Amygdala (tissue), 56 donors: ENCODE results near the gene KCNJ18.
"Not testable (repeated sequence)": the region's sequence is repeated elsewhere in the genome, so short reads cannot be mapped to it uniquely, and the experiment has no call there.

Source experiments
- DNase-seq, 56 donors: peaks; one replicate each; lab custom pipeline; 2025; lab: John Stamatoyannopoulos, UW

KCNJ18 gene

DNA sequence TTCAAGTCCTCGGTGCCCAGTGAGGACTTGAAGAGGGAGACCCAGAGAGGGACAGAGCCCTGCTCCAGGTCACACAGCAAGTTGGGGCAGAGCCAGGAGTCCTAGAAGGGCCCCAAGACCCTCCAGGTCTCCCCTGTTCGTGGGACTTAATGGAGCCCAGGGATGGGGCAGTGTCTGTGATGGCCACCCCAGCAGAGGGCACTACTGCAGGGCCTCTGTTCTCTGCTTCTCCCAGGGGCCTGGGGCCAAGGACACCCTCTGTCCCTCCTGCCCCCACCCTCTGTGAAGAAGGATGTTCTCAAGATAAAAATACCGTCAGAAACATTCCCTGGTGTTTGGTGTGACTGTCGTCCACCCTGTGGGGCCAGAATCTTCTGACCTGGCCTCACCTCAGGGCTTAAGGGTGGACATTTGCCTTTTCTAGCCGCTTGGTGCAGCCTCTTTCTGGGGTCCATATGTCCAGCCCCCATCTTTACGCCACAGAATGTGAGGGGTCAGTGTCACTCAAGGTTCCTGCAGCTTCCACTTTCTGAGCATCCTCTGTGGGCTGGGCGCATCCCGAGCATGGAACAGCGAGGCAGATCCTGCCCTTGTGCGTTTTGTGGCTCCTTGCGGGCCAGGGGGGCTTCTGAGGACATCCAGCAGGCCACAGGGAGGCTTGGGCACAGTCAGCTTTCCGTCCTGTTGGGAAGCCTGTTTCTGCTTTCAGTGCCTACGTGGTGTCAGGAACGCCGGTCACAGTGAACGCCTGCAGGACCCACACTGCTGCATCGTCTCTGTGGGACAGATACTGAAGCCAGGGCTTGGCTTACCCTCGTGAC is at the start of gene KCNJ18:
KCNJ18 (plus strand) TSS at position 641 of the 821 bp plus-strand sequence. CDS start 10,264 bp downstream, outside the sequence.
- DNase-seq: not testable (repeated sequence)

DNA sequence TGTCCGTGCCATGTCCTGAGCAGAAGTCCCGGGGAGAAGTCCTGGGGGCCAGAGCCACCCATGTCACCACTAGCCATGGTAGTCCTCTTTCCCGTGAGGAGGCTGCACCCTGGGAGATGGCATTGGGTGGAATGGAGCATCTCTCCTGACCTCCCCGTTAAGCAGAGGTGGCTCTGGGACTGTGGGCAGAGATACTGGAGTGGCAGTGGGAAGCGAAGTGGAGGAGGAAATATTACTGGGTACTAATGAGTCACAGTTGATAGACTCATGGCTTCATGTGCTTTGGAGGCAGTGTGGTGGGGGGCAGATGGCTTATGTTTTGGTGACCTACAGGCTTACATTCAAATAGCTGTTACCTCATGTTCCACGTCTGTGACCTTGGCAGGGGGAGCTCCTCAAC is 44.2 kb upstream of the KCNJ18 start:
- not testable (repeated sequence) for DNase-seq

DNA sequence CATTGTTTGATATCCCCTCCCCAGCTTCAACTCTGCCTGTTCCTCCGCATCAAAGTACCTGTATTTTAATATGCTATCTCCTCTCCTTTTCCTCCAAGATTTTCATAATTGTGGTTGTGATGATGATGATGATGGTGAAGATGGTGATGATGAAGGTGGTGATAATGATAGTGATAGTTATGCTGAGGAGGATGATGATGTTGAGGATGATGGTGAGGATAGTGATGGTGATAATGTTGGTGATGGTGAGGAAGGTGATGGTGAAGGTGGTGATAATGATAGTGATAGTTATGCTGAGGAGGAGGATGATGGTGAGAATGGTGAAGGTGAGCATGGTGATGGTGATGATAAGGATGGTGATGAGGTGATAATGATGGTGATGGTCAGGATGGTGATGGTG is 42.3 kb upstream of the KCNJ18 start:
- DNase-seq: not testable (repeated sequence)

DNA sequence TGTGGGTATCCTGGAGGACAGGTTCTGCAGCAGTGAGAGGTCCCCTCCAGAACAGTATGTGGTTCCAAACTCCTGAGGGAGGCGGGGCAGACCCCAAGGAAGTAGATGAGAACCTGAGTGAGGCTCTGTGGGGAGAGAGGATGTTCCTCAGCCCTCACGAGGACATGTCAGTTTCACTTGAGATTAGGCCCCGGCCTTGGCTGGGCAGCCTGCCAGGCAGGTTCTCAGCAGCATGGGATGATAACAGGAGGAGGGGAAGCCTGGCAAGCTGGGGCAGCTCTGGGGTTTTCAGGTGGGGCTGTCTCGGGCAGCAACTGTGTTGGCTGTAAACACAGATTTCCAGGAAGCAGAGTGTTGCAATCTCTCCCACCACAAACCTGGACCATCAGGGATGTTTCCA is 40.3 kb upstream of the KCNJ18 start:
- DNase-seq: not testable (repeated sequence)

DNA sequence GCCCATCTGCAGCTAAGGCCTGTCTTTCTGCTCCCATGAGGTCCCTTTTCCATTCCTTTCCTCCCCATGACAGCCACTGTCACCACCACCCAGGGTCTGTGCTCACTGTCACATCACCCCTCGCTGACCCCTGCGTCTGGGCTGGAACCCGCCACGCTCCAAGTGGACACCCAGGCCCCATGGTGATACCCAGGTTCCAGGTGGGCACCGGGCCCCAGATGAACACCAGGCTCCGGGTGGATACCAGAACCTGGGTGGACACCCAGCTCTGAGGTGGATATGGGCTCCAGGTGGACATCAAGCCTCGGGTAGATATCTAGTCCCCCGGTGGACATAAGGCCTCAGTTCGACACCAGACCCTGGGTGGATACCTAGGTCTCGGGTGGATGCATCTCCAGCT is 39.1 kb upstream of the KCNJ18 start:
- DNase-seq: not testable (repeated sequence)

DNA sequence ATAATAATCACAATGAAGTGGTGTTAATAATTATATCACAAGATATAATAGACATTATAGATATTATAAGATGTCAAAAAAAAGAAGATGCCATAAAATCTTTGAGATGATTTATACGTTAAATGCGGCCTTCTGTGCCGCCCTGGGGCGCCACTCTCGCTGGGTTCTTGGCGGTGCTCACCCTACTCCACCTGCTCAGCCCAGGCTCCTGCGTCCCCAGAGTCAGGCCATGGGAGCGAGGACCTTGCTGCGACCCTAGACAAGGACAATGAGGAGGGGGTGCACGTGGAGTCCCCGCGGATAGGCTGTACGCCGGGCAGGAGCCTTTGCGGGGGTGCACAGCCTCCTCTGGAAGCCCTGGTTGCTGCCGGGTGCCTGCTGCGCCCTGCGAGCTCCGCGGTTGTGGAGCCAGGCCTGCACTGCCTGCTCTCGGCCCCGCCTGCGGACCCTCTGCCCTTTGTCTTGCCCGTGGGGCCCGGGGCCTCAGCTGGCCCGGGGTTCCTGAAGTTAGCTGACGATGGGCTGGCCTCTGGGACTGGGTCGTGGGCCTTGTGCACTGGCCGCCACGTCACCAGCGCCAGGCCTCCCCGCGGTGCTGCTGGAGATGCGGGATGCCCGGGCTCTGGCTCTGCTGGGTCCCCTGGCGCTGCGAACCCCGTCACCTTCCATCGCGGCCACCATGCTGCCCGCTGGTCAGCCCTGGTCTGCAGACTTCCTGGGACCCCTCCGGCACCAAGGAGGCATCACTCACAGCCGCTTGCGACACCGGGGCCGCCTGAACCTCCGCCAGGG is 35.6 kb upstream of the KCNJ18 start:
- not testable (repeated sequence) for DNase-seq

DNA sequence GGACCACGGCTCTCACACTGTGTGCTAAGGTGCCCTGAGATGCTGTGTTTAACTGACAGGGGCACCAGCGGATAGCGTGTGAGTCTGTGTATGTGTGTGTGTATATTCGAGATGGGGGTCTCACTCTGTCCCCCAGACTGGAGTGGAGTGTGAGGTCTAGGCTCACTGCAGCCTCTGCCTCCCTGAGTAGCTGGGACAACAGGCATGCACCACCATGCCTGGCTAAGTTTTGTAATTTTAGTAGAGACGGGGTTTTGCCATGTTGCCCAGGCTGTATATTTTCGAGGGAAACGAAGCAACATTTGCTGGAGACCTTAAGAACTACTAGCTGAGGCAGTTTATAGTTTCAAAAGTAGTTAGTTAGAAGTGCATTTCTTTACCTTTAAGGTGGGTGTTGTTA is 32.7 kb upstream of the KCNJ18 start:
- DNase-seq: not testable (repeated sequence)

DNA sequence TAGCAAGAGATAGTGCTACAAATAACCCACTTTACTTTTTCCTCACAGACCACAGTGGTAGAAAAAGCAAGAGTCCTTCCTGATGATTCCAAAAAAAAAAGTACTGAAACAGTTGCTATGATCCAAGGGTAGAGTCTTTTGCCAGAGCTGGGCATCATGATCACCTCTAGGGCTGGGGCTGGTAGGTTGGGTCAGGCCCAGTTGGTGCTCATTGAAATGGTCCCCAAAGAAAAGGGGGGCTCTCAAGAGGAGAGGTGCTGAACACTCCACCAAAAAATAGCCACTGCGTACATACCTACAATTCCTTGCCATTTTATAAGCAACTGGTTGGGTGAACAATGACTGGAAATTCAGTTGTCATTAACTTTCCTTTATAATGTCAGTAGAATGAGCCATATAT is 30.9 kb upstream of the KCNJ18 start:
- DNase-seq: not testable (repeated sequence)

DNA sequence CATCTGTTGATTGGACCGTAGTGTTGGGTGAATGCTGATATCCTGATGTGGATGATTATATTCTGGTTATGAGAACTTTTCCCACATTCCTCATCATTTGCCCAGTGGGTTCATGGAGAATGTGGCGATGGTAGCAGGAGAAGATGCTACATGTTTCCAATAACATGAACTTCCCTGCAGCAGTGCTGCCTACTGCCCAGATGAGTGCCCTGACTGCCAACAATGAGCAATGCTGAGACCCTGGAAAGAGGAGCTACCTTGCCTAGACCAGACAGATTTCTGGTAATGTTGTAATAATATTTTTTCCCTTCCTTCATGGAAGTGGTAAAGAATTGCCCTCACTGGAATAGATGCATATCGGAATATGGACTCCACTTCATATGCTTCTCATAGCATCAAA is 29.2 kb upstream of the KCNJ18 start:
- not testable (repeated sequence) for DNase-seq

DNA sequence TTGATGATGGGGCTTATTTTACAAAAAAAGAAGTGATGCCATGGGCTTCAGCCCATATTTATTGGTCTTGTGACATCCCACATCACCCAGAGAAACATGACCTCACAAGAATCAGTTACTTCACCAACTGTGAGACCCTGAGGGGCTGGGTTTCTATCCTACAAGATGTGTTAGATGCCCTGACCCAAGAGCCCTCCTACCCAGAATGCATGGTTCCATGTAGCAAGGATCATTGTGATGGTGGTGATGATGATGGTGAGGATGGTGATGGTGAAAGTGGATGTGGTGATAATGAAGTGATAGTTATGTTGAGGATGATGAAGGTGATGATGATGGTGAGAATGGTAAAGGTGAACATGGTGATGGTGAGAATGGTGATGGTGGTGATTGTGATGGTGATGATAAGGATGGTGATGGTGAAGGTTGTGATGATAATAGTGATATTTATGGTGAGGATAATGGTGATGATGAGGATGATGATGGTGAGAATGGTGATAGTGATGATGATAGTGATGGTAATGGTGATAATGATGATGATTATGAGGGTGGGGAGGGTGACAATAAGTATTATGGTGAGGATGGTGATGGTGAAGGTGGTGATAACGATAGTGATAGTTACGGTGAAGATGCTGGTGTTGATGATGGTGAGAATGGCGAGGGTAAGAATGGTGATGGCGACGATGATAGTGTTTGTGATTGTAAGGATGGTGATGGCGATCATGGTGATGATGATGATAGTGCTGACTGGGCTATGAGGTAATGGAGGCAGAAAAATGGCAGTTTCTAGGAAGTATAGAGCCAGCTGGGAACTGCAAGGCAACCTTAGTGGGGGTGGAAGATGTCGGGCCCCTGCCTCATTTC is 28.5 kb upstream of the KCNJ18 start:
- DNase-seq: not testable (repeated sequence)

DNA sequence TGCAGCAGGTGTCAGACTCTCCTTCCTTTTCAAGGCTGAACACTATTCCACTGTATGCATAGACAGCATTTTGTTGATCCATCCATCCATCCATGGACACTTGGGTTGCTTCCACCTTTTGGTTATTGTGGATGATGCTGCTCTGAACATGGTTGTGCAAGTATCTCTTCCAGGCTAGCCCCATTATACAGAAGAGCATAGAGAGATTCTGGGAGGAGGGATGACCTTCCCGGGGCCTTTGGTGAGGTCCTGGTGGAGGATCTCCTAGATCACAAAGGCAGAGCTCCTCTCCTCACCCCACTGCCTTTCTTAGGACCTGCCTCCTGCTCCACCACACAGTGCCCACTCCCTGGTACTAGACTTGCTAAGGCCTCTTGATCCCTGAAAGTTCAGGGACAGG is 27.2 kb upstream of the KCNJ18 start:
- not testable (repeated sequence) for DNase-seq

DNA sequence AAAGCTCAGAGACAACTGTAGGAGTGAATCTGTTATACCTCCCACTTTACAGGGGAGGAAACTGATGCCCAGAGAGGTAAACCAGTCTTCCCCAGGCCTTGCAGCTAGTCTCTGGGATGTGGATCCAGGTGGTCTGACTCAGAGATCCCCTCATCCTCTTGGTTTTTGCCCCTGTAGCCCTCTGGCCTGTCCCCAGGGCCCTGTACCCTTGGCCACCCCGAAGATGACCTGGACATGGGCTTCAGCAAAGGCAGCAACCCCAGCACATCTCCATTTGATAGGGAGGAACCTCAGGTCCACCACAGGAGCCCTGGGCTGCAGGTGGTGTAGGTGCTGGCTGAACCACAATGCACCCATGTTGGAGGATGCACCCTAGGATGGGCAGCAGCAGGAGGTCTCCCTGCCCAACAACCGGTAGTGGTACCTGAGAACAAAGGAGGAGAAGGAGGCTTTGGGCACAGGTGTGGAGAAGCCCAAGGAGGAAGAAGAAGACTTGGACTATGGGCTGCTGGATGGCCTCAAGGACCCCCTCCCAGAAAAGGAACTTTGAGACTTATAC is 26.3 kb upstream of the KCNJ18 start:
- not testable (repeated sequence) for DNase-seq

DNA sequence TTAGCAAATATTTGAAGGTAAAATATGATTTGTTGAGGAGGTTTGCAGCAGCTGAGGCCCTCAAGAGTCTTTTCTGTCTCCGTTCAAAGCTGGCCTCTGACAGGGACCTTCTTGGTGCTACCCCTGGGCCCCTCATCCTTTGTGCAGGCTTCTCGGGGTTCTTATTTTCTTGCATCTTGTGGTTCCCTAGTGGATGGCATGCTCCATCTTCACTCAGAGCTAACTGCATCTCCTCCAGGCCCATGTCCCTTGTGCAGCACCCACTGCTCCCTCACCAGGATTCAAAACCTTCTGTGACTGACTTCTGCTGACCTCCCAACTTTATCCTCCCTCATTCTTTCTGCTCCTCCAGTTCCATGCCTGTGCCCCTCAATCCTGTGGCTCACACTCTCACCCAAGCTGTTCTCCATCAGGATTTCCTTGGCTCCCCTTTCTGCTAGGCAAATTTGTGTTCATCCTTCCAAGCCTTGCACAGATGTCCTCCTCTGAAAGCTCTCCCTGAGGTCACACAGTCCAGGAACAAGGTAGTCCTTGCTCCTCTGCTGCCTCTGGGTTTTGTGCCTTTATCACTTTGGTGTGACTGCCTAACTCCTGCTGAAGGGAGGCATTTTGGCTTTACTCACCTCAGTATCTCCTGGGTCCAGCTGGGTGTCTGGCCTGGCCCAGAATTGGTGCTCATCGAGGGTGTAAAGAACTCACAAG is 25.5 kb upstream of the KCNJ18 start:
- not testable (repeated sequence) for DNase-seq

DNA sequence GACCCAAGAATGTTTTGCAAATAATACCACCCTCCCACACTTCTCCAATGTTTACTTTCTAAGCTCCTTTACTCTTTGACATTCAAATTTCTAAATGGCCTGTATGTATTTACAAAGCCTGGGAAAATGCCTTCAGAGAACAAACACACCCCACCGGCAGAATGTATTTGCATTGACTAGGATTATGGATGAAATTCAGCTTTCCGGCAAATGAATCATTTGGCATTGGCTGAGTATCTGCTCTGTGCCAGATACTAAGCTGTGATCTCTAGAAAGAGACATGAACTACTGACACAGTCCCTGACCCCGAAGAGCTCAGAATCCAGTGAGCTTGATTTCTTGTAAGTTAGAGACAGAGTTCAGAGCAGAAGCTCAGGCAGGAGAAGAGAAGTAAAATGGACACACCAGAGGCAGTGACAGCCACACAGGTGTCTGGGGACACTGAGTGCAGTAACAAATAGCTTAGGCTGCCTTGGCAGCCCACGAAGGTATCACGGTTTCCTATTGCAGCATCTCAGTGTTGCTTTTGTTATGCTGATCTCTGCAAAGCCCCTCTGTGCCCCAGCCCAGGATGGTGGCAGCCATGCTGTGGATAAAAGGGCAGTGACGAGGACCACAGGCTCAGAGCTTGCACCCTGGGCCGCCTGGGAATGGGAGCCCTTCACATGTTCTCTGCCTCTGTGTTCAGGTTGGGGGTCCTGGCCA is 24.8 kb upstream of the KCNJ18 start:
- not testable (repeated sequence) for DNase-seq

DNA sequence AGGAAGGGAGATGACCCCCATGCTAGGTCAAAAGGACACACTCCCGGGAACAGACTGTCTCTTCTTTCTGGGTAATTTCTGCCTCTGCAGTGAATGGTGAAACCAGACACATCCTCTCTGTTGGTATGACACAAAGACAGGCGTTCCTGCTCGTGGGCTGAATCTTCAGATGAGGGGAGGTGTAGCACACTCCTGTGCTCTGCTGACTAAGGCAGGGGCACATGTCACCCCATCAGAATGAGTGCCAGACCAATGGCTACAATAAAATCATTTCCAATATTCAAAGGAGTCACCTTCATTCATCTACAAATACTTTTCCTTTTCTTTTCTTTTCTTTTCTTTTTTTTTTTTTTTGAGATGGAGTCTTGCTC is 24.2 kb upstream of the KCNJ18 start:
- not testable (repeated sequence) for DNase-seq

DNA sequence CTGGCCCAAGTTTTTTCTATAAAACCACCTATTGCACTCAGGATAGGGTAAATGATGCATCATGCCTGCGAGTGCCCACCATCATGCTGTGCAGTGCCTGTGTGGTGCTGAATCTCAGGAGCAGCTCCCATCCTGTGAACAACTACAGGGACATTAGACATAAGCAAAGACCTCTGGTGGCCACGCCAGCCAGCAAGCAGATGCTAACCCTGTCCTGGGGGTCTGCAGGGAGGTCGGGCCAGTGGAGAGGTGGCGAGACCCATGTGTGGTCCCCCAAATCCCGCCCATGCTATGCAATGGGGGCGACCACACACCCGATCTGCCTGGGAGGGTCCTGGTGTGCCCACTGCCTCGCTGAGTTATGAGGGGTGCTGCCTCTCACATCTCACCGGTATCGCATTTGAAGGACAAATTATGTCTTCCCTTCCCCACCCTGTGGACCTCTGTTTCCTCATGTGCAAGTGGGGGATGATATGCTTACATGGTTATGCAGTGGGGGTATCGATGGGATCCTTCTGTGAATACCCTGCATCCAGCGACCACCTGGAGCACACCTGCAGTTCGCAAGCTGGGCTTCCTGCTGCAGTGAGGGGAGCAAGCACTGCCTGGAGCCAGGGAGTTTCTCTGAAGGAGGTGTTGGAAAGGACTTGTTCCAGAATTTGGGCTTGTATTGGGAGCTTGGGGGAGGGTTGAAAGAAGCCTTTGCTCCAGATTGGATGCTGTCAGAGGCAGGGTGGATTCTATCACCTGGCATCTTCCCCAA is 23.4 kb upstream of the KCNJ18 start:
- DNase-seq: not testable (repeated sequence)

DNA sequence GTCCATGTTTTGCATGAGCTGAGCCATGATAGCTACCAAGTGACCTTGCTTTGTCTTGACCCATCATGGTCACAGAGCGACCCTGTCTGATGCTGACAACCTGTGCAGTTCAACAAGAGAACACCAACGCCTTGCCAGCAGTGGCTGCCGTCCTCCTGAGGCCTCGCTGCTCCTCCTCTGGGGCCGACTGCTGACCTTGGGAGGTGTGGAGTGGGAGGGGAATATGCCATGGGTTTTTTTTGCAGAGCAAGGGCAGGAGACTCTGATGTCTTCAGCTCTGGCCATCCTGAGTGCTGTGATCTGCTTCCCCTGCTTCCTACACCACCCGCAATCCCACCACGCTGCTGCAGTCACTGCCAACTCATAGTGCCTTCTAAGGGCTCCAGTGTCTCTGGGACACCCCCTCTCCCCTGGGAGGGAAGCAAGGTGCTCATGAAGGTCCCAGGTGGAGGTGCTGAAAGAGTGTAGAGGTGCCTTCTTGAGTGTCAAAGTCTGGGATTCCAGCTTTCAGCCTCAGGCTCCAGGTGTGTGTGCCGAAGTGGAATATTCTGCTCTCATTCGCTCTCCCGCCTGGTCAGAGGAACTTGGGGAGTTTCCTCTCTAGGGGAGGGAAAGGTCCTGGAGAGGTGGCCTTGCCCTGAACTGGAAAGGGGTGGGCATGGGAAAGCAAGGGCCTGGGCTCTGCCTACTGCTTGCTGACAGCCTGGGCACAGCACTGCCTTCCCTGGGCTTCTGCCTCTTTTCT is 22.5 kb upstream of the KCNJ18 start:
- DNase-seq: not testable (repeated sequence)
